Adrenal gland (tissue), 5 donors: Measurements from ENCODE around the gene KLKB1.

Experiments
- POLR2A ChIP-seq, 2 donors: fragments of 450-650 bp; IDR thresholded peaks; one replicate each; pipeline ENCODE4 v1.6.1; 2017; ENCODE audit warnings: antibody characterized with exemption in 2 of 2, mild to moderate bottlenecking in 2 of 2, moderate library complexity in 1 of 2
- TF ChIP-seq, protein P1 (sequence below), 6 experiments: fragments of 450-650 bp in 4 of 6; fragments of 200-600 bp in 2 of 6; sonication (generic) in 1 of 6; IDR thresholded peaks; 1 replicate in 5 of 6; 2 replicates in 1 of 6; pipeline versions ENCODE4 v1.5.1 to v1.8.0; 2016 to 2021; ENCODE audit warnings: antibody characterized with exemption in 6 of 6, mild to moderate bottlenecking in 2 of 6, moderate library complexity in 1 of 6
- donor health status: DM: no; HTN: no; CAD: no.

DNA sequence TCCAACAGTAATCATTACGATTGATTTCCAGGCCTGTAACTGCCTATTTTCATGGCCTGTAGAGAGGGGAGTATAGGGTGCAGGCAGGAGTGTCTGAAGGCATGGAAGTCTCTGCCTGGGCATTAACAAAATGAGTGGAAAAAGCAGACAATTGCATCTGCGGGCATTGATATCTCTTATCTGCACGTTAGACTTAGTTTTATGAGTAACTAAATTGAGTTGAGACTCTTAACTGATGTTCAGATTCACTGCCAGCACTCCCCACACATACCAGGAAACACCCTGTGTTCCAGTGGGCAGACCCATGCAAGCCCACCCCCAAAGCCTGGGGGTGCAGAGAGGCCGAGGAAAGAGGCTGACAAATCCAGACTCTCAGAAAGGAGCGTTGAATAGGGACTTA lies 72.0 kb downstream of the KLKB1 start:
- TF ChIP-seq, protein P1, sequence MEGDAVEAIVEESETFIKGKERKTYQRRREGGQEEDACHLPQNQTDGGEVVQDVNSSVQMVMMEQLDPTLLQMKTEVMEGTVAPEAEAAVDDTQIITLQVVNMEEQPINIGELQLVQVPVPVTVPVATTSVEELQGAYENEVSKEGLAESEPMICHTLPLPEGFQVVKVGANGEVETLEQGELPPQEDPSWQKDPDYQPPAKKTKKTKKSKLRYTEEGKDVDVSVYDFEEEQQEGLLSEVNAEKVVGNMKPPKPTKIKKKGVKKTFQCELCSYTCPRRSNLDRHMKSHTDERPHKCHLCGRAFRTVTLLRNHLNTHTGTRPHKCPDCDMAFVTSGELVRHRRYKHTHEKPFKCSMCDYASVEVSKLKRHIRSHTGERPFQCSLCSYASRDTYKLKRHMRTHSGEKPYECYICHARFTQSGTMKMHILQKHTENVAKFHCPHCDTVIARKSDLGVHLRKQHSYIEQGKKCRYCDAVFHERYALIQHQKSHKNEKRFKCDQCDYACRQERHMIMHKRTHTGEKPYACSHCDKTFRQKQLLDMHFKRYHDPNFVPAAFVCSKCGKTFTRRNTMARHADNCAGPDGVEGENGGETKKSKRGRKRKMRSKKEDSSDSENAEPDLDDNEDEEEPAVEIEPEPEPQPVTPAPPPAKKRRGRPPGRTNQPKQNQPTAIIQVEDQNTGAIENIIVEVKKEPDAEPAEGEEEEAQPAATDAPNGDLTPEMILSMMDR (IDR thresholded peaks at IDR 0.05), result no peak
- TF ChIP-seq POLR2A (IDR thresholded peaks at IDR 0.05), result no peak
